Esophagus squamous epithelium (tissue), 5 donors: ENCODE data around the gene C1QTNF2. TPM values are rescaled to one million over a fixed set of nuclear protein-coding genes. Genes with fewer than 3 reads are reported as not detected.

Source experiments
- DNase-seq: peaks from one replicate; lab custom pipeline; 2025; lab: John Stamatoyannopoulos, UW
- H3K27ac ChIP-seq, 4 donors: fragments of 200-600 bp; sonication (generic); one replicate each; pipeline ENCODE4 v1.5.1; 2016 to 2019; ENCODE audit warnings: mild to moderate bottlenecking in 1 of 4
- H3K27me3 ChIP-seq, 4 donors: fragments of 200-600 bp; sonication (generic); 1 replicate in 3 of 4; 2 replicates in 1 of 4; pipeline versions ENCODE4 v1.5.1 to v1.6.0; 2017 to 2021; ENCODE audit warnings: antibody characterized with exemption in 1 of 4
- H3K36me3 ChIP-seq, 3 donors: fragments of 200-600 bp; sonication (generic); one replicate each; pipeline ENCODE4 v1.5.1; 2016 to 2019
- H3K4me1 ChIP-seq, 3 donors: fragments of 200-600 bp; sonication (generic); one replicate each; pipeline ENCODE4 v1.5.1; 2017 to 2019
- H3K4me3 ChIP-seq, 4 donors: fragments of 200-600 bp; sonication (generic); 1 replicate in 3 of 4; 2 replicates in 1 of 4; pipeline ENCODE4 v1.5.1; 2016 to 2019; ENCODE audit warnings: mild to moderate bottlenecking in 2 of 4, moderate library complexity in 1 of 4
- H3K9me3 ChIP-seq, 3 donors: fragments of 200-600 bp; sonication (generic); one replicate each; pipeline ENCODE4 v1.5.1; 2016 to 2019
- CTCF ChIP-seq, 6 experiments: fragments of 450-650 bp in 4 of 6; fragments of 200-600 bp in 2 of 6; sonication (generic) in 2 of 6; IDR thresholded peaks; one replicate each; pipeline ENCODE4 v1.5.1; 2016 to 2019; ENCODE audit warnings: antibody characterized with exemption in 6 of 6, mild to moderate bottlenecking in 4 of 6, moderate library complexity in 4 of 6
- POLR2A ChIP-seq, 4 donors: fragments of 450-650 bp; IDR thresholded peaks; one replicate each; pipeline ENCODE4 v1.6.1; 2017; ENCODE audit warnings: antibody characterized with exemption in 4 of 4, mild to moderate bottlenecking in 4 of 4, moderate library complexity in 3 of 4
- WGBS, 2 donors: methylation state at CpG; one replicate each; pipeline ENCODE4 v1.1.5; 2018; 5-methylcytosine and 5-hydroxymethylcytosine counted together
- intact Hi-C: fragments of 100-400 bp; cut with DNase I; formaldehyde crosslinking; loops from one replicate; pipeline ENCODE4 v1.15.0; 2022
- total RNA-seq, 4 donors: library from RNA; depleted of rRNA; stranded (reverse); fragments of >200 nt; gene quantifications; one replicate each; pipeline ENCODE4 v1.1.0, GENCODE V29; 2016
- donor health status: DM: yes; HTN: yes; CAD: no.

C1QTNF2 gene
- total RNA-seq, 4 donors from 2014 or later = 0.23 to 0.95 (median 0.62) TPM

- Histone ChIP-seq H3K27me3 (peaks cover 0 to 50% (median 0%) of the 10 kb centered on the region in 4 donors), H3K27ac (no peak overlapping the region), H3K36me3 (no peaks in the 10 kb centered on the region), H3K4me3 (no peak overlapping the region), H3K9me3 (no peaks in the 10 kb centered on the region), H3K4me1 (peaks cover 4 to 26% (median 14%) of the 10 kb centered on the region in 3 donors)
- intact Hi-C loops = no loop called here
- no peak for TF ChIP-seq POLR2A (IDR thresholded peaks at IDR 0.05)
- DNase-seq = no peak
- WGBS, 2 donors = 82 to 90% methylated on average over 4 of the region's 4 CpGs
Measured at GRCh38 chr5:160310552-160311295, 59.7 kb downstream of the C1QTNF2 start.

- WGBS, 2 donors = 77 to 86% methylated on average over 4 of the region's 4 CpGs
- H3K27me3 ChIP-seq = peaks cover 0 to 50% (median 0%) of the 10 kb centered on the region in 4 donors
- no peak overlapping the region for H3K27ac ChIP-seq
- H3K4me1 ChIP-seq = peaks cover 4 to 26% (median 14%) of the 10 kb centered on the region in 3 donors
- TF ChIP-seq CTCF (IDR thresholded peaks at IDR 0.05) (no peak), POLR2A (IDR thresholded peaks at IDR 0.05) (no peak)
- H3K4me3 ChIP-seq = no peak overlapping the region
- no peaks in the 10 kb centered on the region for H3K9me3 ChIP-seq
- intact Hi-C loops = no loop called here
- H3K36me3 ChIP-seq = no peaks in the 10 kb centered on the region
- no peak for DNase-seq
Measured at GRCh38 chr5:160310140-160310539, 60.3 kb downstream of the C1QTNF2 start.

GRCh38 chr5:160306696-160307095 is 63.7 kb downstream of the C1QTNF2 start:
- no peak overlapping the region for H3K27ac ChIP-seq
- H3K27me3 ChIP-seq = peaks cover 0 to 25% (median 0%) of the 10 kb centered on the region in 4 donors
- intact Hi-C loops = no loop called here
- TF ChIP-seq CTCF (IDR thresholded peaks at IDR 0.05) (no peak), POLR2A (IDR thresholded peaks at IDR 0.05) (no peak)
- H3K4me3 ChIP-seq = no peak overlapping the region
- no peak for DNase-seq
- 92 to 93% methylated on average over 2 of the region's 4 CpGs for WGBS, 2 donors
- peaks cover 1 to 8% (median 3%) of the 10 kb centered on the region in 3 donors for H3K4me1 ChIP-seq
- no peaks in the 10 kb centered on the region for H3K9me3 ChIP-seq
- no peaks in the 10 kb centered on the region for H3K36me3 ChIP-seq

GRCh38 chr5:160305319-160305718 is 65.1 kb downstream of the C1QTNF2 start:
- no peak overlapping the region for H3K4me3 ChIP-seq
- no peak overlapping the region for H3K27ac ChIP-seq
- no peak for DNase-seq
- TF ChIP-seq POLR2A (IDR thresholded peaks at IDR 0.05) (no peak), CTCF (IDR thresholded peaks at IDR 0.05) (no peak)
- peaks cover 0 to 11% (median 0%) of the 10 kb centered on the region in 4 donors for H3K27me3 ChIP-seq
- no peaks in the 10 kb centered on the region for H3K36me3 ChIP-seq
- H3K9me3 ChIP-seq = no peaks in the 10 kb centered on the region
- intact Hi-C loops = no loop called here
- no peaks in the 10 kb centered on the region for H3K4me1 ChIP-seq
- 92% methylated on average over 8 to 10 of the region's 10 CpGs for WGBS, 2 donors

- H3K9me3 ChIP-seq = no peaks in the 10 kb centered on the region
- no peak overlapping the region for H3K4me3 ChIP-seq
- intact Hi-C loops = no loop called here
- no peaks in the 10 kb centered on the region for H3K4me1 ChIP-seq
- no peak for DNase-seq
- no peaks in the 10 kb centered on the region for H3K36me3 ChIP-seq
- peaks cover 0 to 4% (median 0%) of the 10 kb centered on the region in 4 donors for H3K27me3 ChIP-seq
- 34 to 38% methylated on average over 3 of the region's 3 CpGs for WGBS, 2 donors
- TF ChIP-seq POLR2A (IDR thresholded peaks at IDR 0.05) (no peak), CTCF (IDR thresholded peaks at IDR 0.05) (no peak)
- H3K27ac ChIP-seq = no peak overlapping the region
Measured at GRCh38 chr5:160303690-160304089, 66.7 kb downstream of the C1QTNF2 start.
